Measurements from ENCODE around the gene SCN8A. TPM values are rescaled to one million over a fixed set of nuclear protein-coding genes. Genes with fewer than 3 reads are reported as not detected.

Gene SCN8A
- total and polyA plus RNA-seq, 2 donors from 2014 or later = 0.34 to 1.4 TPM

GRCh38 chr12:51837286-51837685 is 246.3 kb downstream of the SCN8A start:
- FAIRE-seq (no peak), DNase-seq (no peak)
- intact Hi-C loops (cut with DNase I) = no loop called here
- Histone ChIP-seq H3K9ac (ENCODE audit: low read length in 3 of 3) (no peak overlapping the region), H3K9me3 (ENCODE audit: control insufficient read depth in 2 of 3, insufficient read depth in 1 of 3, low read length in 3 of 3) (no peaks in the 10 kb centered on the region), H3K4me3 (ENCODE audit: low read length in 3 of 3) (no peak overlapping the region), H3K36me3 (ENCODE audit: control insufficient read depth in 2 of 3, insufficient read depth in 3 of 3, low read length in 3 of 3) (no peaks in the 10 kb centered on the region), H3K27ac (ENCODE audit: low read depth in 2 of 2, low read length in 2 of 2) (no peak overlapping the region), H3K27me3 (ENCODE audit: control insufficient read depth, insufficient read depth, low read length) (no peaks in the 10 kb centered on the region), H3K4me1 (ENCODE audit: control insufficient read depth in 2 of 3, insufficient read depth in 2 of 3, low read depth in 1 of 3, low read length in 3 of 3) (peaks cover 2 to 7% (median 6%) of the 10 kb centered on the region in 3 donors)
- TF ChIP-seq CTCF (IDR thresholded peaks at IDR 0.05; ENCODE audit: borderline replicate concordance, extremely low read depth, insufficient read depth) = no peak

GRCh38 chr12:51838036-51838435 is 247.0 kb downstream of the SCN8A start:
- no peak for FAIRE-seq
- Histone ChIP-seq H3K27me3 (ENCODE audit: control insufficient read depth, insufficient read depth, low read length) (no peaks in the 10 kb centered on the region), H3K4me3 (ENCODE audit: low read length in 3 of 3) (no peak overlapping the region), H3K9me3 (ENCODE audit: control insufficient read depth in 2 of 3, insufficient read depth in 1 of 3, low read length in 3 of 3) (no peaks in the 10 kb centered on the region), H3K4me1 (ENCODE audit: control insufficient read depth in 2 of 3, insufficient read depth in 2 of 3, low read depth in 1 of 3, low read length in 3 of 3) (peaks cover 2 to 7% (median 4%) of the 10 kb centered on the region in 3 donors), H3K36me3 (ENCODE audit: control insufficient read depth in 2 of 3, insufficient read depth in 3 of 3, low read length in 3 of 3) (no peaks in the 10 kb centered on the region), H3K27ac (ENCODE audit: low read depth in 2 of 2, low read length in 2 of 2) (no peak overlapping the region), H3K9ac (ENCODE audit: low read length in 3 of 3) (no peak overlapping the region)
- TF ChIP-seq CTCF (IDR thresholded peaks at IDR 0.05; ENCODE audit: borderline replicate concordance, extremely low read depth, insufficient read depth) = no peak
- DNase-seq = no peak
- intact Hi-C loops (cut with DNase I) = no loop called here

- H3K9ac ChIP-seq (ENCODE audit: low read length in 3 of 3) = no peak overlapping the region
- H3K36me3 ChIP-seq (ENCODE audit: control insufficient read depth in 2 of 3, insufficient read depth in 3 of 3, low read length in 3 of 3) = no peaks in the 10 kb centered on the region
- FAIRE-seq (no peak), DNase-seq (no peak)
- no peaks in the 10 kb centered on the region for H3K9me3 ChIP-seq (ENCODE audit: control insufficient read depth in 2 of 3, insufficient read depth in 1 of 3, low read length in 3 of 3)
- intact Hi-C loops (cut with DNase I) = no loop called here
- H3K27me3 ChIP-seq (ENCODE audit: control insufficient read depth, insufficient read depth, low read length) = no peaks in the 10 kb centered on the region
- H3K4me3 ChIP-seq (ENCODE audit: low read length in 3 of 3) = no peak overlapping the region
- peaks cover 1 to 2% (median 2%) of the 10 kb centered on the region in 3 donors for H3K4me1 ChIP-seq (ENCODE audit: control insufficient read depth in 2 of 3, insufficient read depth in 2 of 3, low read depth in 1 of 3, low read length in 3 of 3)
- no peak overlapping the region for H3K27ac ChIP-seq (ENCODE audit: low read depth in 2 of 2, low read length in 2 of 2)
- no peak for TF ChIP-seq CTCF (IDR thresholded peaks at IDR 0.05; ENCODE audit: borderline replicate concordance, extremely low read depth, insufficient read depth)
Measured at GRCh38 chr12:51838762-51839161, 247.7 kb downstream of the SCN8A start.

GRCh38 chr12:51839310-51839947 is 248.4 kb downstream of the SCN8A start:
- DNase-seq (no peak), FAIRE-seq (no peak)

More at GRCh38 chr12:51839310-51839947, 248.4 kb downstream of the SCN8A start:
- Histone ChIP-seq H3K9ac (ENCODE audit: low read length in 3 of 3) (no peak overlapping the region), H3K27me3 (ENCODE audit: control insufficient read depth, insufficient read depth, low read length) (no peaks in the 10 kb centered on the region), H3K9me3 (ENCODE audit: control insufficient read depth in 2 of 3, insufficient read depth in 1 of 3, low read length in 3 of 3) (no peaks in the 10 kb centered on the region), H3K4me1 (ENCODE audit: control insufficient read depth in 2 of 3, insufficient read depth in 2 of 3, low read depth in 1 of 3, low read length in 3 of 3) (peaks cover 0 to 2% (median 2%) of the 10 kb centered on the region in 3 donors), H3K27ac (ENCODE audit: low read depth in 2 of 2, low read length in 2 of 2) (no peak overlapping the region), H3K36me3 (ENCODE audit: control insufficient read depth in 2 of 3, insufficient read depth in 3 of 3, low read length in 3 of 3) (no peaks in the 10 kb centered on the region), H3K4me3 (ENCODE audit: low read length in 3 of 3) (no peak overlapping the region)
- intact Hi-C loops (cut with DNase I) = no loop called here
- TF ChIP-seq CTCF (IDR thresholded peaks at IDR 0.05; ENCODE audit: borderline replicate concordance, extremely low read depth, insufficient read depth) = no peak
